Thyroid gland (tissue), 4 donors: ENCODE results near the gene SMIM10L2A. TPM values are rescaled to one million over a fixed set of nuclear protein-coding genes. Genes with fewer than 3 reads are reported as not detected.

Source experiments
- DNase-seq, 2 donors: peaks; one replicate each; pipeline ENCODE4 v3.0.0-alpha.2; 2019
- H3K27ac ChIP-seq, 3 donors: fragments of 200-600 bp; sonication (generic); 1 replicate in 2 of 3; 2 replicates in 1 of 3; pipeline ENCODE4 v1.5.1; 2016 to 2019; ENCODE audit warnings: mild to moderate bottlenecking in 1 of 3, moderate library complexity in 1 of 3
- H3K27me3 ChIP-seq: fragments of 200-600 bp; sonication (generic); one replicate; pipeline ENCODE4 v1.5.1; 2019
- H3K36me3 ChIP-seq, 2 donors: fragments of 200-600 bp; sonication (generic); one replicate each; pipeline ENCODE4 v1.5.1; 2016 to 2019
- H3K4me1 ChIP-seq, 2 donors: fragments of 200-600 bp; sonication (generic); one replicate each; pipeline ENCODE4 v1.5.1; 2017 to 2019
- H3K4me3 ChIP-seq, 3 donors: fragments of 200-600 bp; sonication (generic); replicated peaks in 1 of 3; 1 replicate in 2 of 3; 2 replicates in 1 of 3; pipeline ENCODE4 v1.5.1; 2016; ENCODE audit warnings: mild to moderate bottlenecking in 1 of 3
- H3K9me3 ChIP-seq: fragments of 200-600 bp; sonication (generic); one replicate; pipeline ENCODE4 v1.5.1; 2017
- CTCF ChIP-seq, 6 experiments: fragments of 200-600 bp in 3 of 6; fragments of 450-650 bp in 3 of 6; sonication (generic) in 3 of 6; IDR thresholded peaks; one replicate each; pipeline ENCODE4 v1.5.1; 2016 to 2019; ENCODE audit warnings: antibody characterized with exemption in 6 of 6, mild to moderate bottlenecking in 2 of 6, inconsistent platforms in 1 of 6, moderate library complexity in 1 of 6
- POLR2A ChIP-seq, 2 donors: fragments of 450-650 bp; IDR thresholded peaks; one replicate each; pipeline ENCODE4 v1.6.1; 2017; ENCODE audit warnings: antibody characterized with exemption in 2 of 2, mild to moderate bottlenecking in 2 of 2, moderate library complexity in 1 of 2
- WGBS, 2 donors: methylation state at CpG; one replicate each; pipeline ENCODE4 v1.1.5; 2017; 5-methylcytosine and 5-hydroxymethylcytosine counted together
- intact Hi-C: fragments of 100-400 bp; cut with DNase I; formaldehyde crosslinking; loops from one replicate; pipeline ENCODE4 v1.15.1; 2023
- total RNA-seq, 4 donors: library from RNA; depleted of rRNA; stranded (reverse); fragments of >200 nt; gene quantifications; one replicate each; pipeline ENCODE4 v1.2.3, GENCODE V29; 2016

SMIM10L2A gene
- 1 to 10 TPM; 3.6 to 6.7 (median 4.8) TPM for total RNA-seq

- no peaks in the 10 kb centered on the region for H3K4me1 ChIP-seq
- H3K27ac ChIP-seq, result peak within 1 kb of the TSS; percentile 70 to 83 (median 75)
- intact Hi-C loops, result no loop called here
- peak within 1 kb of the TSS in 1 of 3 donors; percentile 32 for H3K4me3 ChIP-seq
- no peak for TF ChIP-seq CTCF (IDR thresholded peaks at IDR 0.05)
- TF ChIP-seq POLR2A (IDR thresholded peaks at IDR 0.05), result no peak
- WGBS, 2 donors, result 57% methylated on average over 5 of the region's 100 CpGs; no CpG with 5 or more reads in 1 of the 2 donors
- H3K27me3 ChIP-seq, result no peaks in the 10 kb centered on the region
- no peak for DNase-seq
- no peaks in the 10 kb centered on the region for H3K36me3 ChIP-seq
- no peaks in the 10 kb centered on the region for H3K9me3 ChIP-seq
Measured at GRCh38 chrX:135421932-135422809, at the start of gene SMIM10L2A. SMIM10L2A (plus strand) TSS chrX:135421944; CDS start chrX:135422132, 188 bp downstream.

- intact Hi-C loops, result no loop called here
- TF ChIP-seq POLR2A (IDR thresholded peaks at IDR 0.05) (no peak), CTCF (IDR thresholded peaks at IDR 0.05) (no peak)
- WGBS, 2 donors, result 90 to 91% methylated on average over 7 of the region's 7 CpGs
Measured at GRCh38 chrX:135373357-135373756, 48.4 kb upstream of the SMIM10L2A start.

GRCh38 chrX:135382260-135382659 is 39.5 kb upstream of the SMIM10L2A start:
- no peak overlapping the region for H3K4me3 ChIP-seq
- no peaks in the 10 kb centered on the region for H3K9me3 ChIP-seq
- intact Hi-C loops, result no loop called here
- H3K36me3 ChIP-seq, result no peaks in the 10 kb centered on the region
- TF ChIP-seq CTCF (IDR thresholded peaks at IDR 0.05) (no peak), POLR2A (IDR thresholded peaks at IDR 0.05) (no peak)
- DNase-seq, result no peak
- no peaks in the 10 kb centered on the region for H3K27me3 ChIP-seq
- H3K4me1 ChIP-seq, result no peaks in the 10 kb centered on the region
- 64 to 72% methylated on average over 1 of the region's 1 CpG for WGBS, 2 donors
- no peak overlapping the region for H3K27ac ChIP-seq

More at GRCh38 chrX:135373357-135373756, 48.4 kb upstream of the SMIM10L2A start:
- Histone ChIP-seq H3K36me3 (no peaks in the 10 kb centered on the region), H3K9me3 (no peaks in the 10 kb centered on the region), H3K27ac (no peak overlapping the region), H3K4me1 (no peaks in the 10 kb centered on the region), H3K27me3 (no peaks in the 10 kb centered on the region), H3K4me3 (no peak overlapping the region)
- no peak for DNase-seq

GRCh38 chrX:135383249-135383648 is 38.5 kb upstream of the SMIM10L2A start:
- TF ChIP-seq POLR2A (IDR thresholded peaks at IDR 0.05), result no peak
- no peak for TF ChIP-seq CTCF (IDR thresholded peaks at IDR 0.05)
- Histone ChIP-seq H3K4me3 (no peak overlapping the region), H3K36me3 (no peaks in the 10 kb centered on the region), H3K27me3 (no peaks in the 10 kb centered on the region), H3K4me1 (no peaks in the 10 kb centered on the region), H3K9me3 (no peaks in the 10 kb centered on the region), H3K27ac (no peak overlapping the region)
- intact Hi-C loops, result no loop called here
- WGBS, 2 donors, result 75 to 92% methylated on average over 2 of the region's 2 CpGs
- no peak for DNase-seq

- intact Hi-C loops, result no loop called here
- H3K27ac ChIP-seq, result no peak overlapping the region
- H3K4me1 ChIP-seq, result no peaks in the 10 kb centered on the region
- 84 to 92% methylated on average over 6 of the region's 6 CpGs for WGBS, 2 donors
- no peak for TF ChIP-seq CTCF (IDR thresholded peaks at IDR 0.05)
- TF ChIP-seq POLR2A (IDR thresholded peaks at IDR 0.05), result no peak
- DNase-seq, result no peak
- H3K36me3 ChIP-seq, result no peaks in the 10 kb centered on the region
- no peaks in the 10 kb centered on the region for H3K27me3 ChIP-seq
- H3K4me3 ChIP-seq, result no peak overlapping the region
- no peaks in the 10 kb centered on the region for H3K9me3 ChIP-seq
Measured at GRCh38 chrX:135384161-135384836, 37.4 kb upstream of the SMIM10L2A start.
